GM12878 (cell line): ENCODE measurements around the gene ABCA2. TPM values are rescaled to one million over a fixed set of nuclear protein-coding genes. Genes with fewer than 3 reads are reported as not detected.
A peak's percentile ranks its signal among the peaks of the same experiment; 100 is the strongest.

Source experiments
- CHD1 ChIP-seq: IDR thresholded peaks from 2 replicates; pipeline ENCODE4 v1.6.1; 2012; ENCODE audit warnings: low read depth, low read length, improper control_type of control experiment
- DPF2 ChIP-seq: fragments of 450-650 bp; IDR thresholded peaks from 2 replicates; pipeline ENCODE4 v1.6.1; 2017; ENCODE audit warnings: mild to moderate bottlenecking
- EED ChIP-seq: sonication (generic); IDR thresholded peaks from 2 replicates; pipeline ENCODE4 v1.6.1; 2016; ENCODE audit warnings: antibody characterized with exemption, low read depth
- FOS ChIP-seq: IDR thresholded peaks from 3 replicates; pipeline ENCODE4 v1.6.1; 2011; ENCODE audit warnings: borderline replicate concordance; ENCODE audit not compliant: insufficient read length; ENCODE audit errors: extremely low read depth
- JUND ChIP-seq: IDR thresholded peaks from 2 replicates; pipeline ENCODE4 v1.6.1; 2012; ENCODE audit warnings: low read depth, mild to moderate bottlenecking, low read length, improper control_type of control experiment, moderate library complexity
- MEF2A ChIP-seq: IDR thresholded peaks from 2 replicates; pipeline ENCODE4 v1.6.1; 2011; ENCODE audit warnings: low read depth, mild to moderate bottlenecking, low read length, moderate library complexity; ENCODE audit not compliant: insufficient read depth
- NFIC ChIP-seq: IDR thresholded peaks from 2 replicates; pipeline ENCODE4 v1.6.1; 2012; ENCODE audit warnings: low read depth, mild to moderate bottlenecking, inconsistent platforms, low read length, moderate library complexity
- polyA plus RNA-seq, 11 experiments: library from polyadenylated mRNA; depleted of rRNA in 4 of 11; unstranded in 6 of 11; stranded (reverse) in 5 of 11; fragments of >200 nt; fragmentation: Nextera tagmentation in 4 of 11; fragmentation: Illumina TruSeq in 1 of 11; extraction: Ambion mirVana in 4 of 11; extraction: Trizol in 1 of 11; gene quantifications; 1 replicate in 1 of 11; 2 replicates in 10 of 11; pipeline versions ENCODE4 v1.2.1 to v1.2.3, GENCODE V29; 2011 to 2016; ENCODE audit warnings: inconsistent platforms in 2 of 11, missing spikeins in 2 of 11, low read depth in 1 of 11
- total RNA-seq, 4 experiments: library from RNA; depleted of rRNA in 3 of 4; stranded (reverse); fragments of >200 nt in 3 of 4; fragmentation: Illumina TruSeq in 1 of 4; extraction: Trizol in 1 of 4; gene quantifications; 2 replicates each; pipeline versions ENCODE4 v1.2.1 to v1.2.3, GENCODE V29; 2013 to 2021
- TF ChIP-seq, protein P1 (sequence below): fragments of 450-650 bp; IDR thresholded peaks from 2 replicates; pipeline ENCODE4 v1.6.1; 2016; ENCODE audit warnings: mild to moderate bottlenecking
- TF ChIP-seq, protein P2 (sequence below): IDR thresholded peaks from 2 replicates; pipeline ENCODE4 v1.6.1; 2011; ENCODE audit warnings: low read depth, mild to moderate bottlenecking, low read length, moderate library complexity, borderline replicate concordance; ENCODE audit errors: extremely low read depth
- TF ChIP-seq, protein P3 (sequence below): fragments of 450-650 bp; IDR thresholded peaks from 2 replicates; pipeline ENCODE4 v1.6.1; 2017; ENCODE audit warnings: mild to moderate bottlenecking, low read depth, inconsistent platforms; ENCODE audit not compliant: poor library complexity, severe bottlenecking
- TF ChIP-seq, protein P4 (sequence below): fragments of 450-650 bp; formaldehyde crosslinking; IDR thresholded peaks from 2 replicates; pipeline ENCODE4 v1.5.0; 2022; ENCODE audit warnings: mild to moderate bottlenecking, missing genetic modification characterization
- TF ChIP-seq, protein P5 (sequence below): IDR thresholded peaks from 2 replicates; pipeline ENCODE4 v1.6.1; 2012; ENCODE audit warnings: improper control_type of control experiment, low read depth, low read length; ENCODE audit not compliant: insufficient replicate concordance

Gene ABCA2
- total and polyA plus RNA-seq, 10 of the 15 experiments (the other 5 are each of a cell fraction or from before 2014, with no cell fraction given): 0.13 to 2.6 (median 0.71) TPM; not detected in 2

DNA sequence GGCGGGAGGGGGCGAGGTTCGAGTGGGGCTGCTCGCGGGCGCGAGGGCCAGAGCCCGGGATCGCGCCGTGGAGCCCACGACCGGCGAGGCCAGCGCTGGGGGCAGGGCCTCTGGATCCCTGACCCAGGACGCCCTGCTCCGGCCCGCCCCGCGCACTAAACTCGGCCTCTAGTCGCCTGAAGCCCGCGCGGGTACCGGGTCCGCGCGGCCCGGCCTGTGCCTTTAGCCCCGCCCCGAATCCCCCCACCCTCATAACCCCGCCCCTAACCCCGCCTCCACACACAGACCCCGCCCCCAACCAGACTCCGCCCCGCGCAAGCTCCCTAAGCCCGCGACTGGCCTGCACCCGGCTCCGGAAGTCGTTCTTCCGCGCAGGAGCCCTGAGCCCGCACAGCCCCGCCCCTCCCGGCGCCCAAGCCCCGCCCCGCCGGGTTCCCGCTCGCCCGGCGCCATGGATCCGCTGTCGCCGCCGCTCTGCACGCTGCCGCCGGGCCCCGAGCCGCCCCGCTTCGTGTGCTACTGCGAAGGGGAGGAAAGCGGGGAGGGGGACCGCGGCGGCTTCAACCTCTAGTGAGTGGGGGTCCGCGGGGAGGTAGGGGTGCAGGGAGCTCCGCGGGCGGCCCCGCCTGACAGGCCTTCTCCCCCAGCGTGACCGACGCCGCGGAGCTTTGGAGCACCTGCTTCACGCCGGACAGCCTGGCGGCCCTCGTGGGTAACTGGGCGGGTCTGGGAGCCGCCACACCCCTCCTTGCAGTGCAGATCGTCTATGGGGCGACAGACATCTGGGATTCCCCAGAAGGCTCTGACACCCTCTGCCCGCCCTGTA, 35.8 kb downstream of the ABCA2 start, which contains the start of gene PAXX (continued):
- TF ChIP-seq FOS: no peak
- TF ChIP-seq, protein P1, sequence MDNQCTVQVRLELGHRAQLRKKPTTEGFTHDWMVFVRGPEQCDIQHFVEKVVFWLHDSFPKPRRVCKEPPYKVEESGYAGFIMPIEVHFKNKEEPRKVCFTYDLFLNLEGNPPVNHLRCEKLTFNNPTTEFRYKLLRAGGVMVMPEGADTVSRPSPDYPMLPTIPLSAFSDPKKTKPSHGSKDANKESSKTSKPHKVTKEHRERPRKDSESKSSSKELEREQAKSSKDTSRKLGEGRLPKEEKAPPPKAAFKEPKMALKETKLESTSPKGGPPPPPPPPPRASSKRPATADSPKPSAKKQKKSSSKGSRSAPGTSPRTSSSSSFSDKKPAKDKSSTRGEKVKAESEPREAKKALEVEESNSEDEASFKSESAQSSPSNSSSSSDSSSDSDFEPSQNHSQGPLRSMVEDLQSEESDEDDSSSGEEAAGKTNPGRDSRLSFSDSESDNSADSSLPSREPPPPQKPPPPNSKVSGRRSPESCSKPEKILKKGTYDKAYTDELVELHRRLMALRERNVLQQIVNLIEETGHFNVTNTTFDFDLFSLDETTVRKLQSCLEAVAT: no peak
- TF ChIP-seq, protein P2, sequence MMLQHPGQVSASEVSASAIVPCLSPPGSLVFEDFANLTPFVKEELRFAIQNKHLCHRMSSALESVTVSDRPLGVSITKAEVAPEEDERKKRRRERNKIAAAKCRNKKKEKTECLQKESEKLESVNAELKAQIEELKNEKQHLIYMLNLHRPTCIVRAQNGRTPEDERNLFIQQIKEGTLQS: no peak
- no peak for TF ChIP-seq CHD1
- TF ChIP-seq, protein P3, sequence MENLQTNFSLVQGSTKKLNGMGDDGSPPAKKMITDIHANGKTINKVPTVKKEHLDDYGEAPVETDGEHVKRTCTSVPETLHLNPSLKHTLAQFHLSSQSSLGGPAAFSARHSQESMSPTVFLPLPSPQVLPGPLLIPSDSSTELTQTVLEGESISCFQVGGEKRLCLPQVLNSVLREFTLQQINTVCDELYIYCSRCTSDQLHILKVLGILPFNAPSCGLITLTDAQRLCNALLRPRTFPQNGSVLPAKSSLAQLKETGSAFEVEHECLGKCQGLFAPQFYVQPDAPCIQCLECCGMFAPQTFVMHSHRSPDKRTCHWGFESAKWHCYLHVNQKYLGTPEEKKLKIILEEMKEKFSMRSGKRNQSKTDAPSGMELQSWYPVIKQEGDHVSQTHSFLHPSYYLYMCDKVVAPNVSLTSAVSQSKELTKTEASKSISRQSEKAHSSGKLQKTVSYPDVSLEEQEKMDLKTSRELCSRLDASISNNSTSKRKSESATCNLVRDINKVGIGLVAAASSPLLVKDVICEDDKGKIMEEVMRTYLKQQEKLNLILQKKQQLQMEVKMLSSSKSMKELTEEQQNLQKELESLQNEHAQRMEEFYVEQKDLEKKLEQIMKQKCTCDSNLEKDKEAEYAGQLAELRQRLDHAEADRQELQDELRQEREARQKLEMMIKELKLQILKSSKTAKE: no peak
- no peak for TF ChIP-seq JUND
- TF ChIP-seq MEF2A: no peak
- TF ChIP-seq, protein P4, sequence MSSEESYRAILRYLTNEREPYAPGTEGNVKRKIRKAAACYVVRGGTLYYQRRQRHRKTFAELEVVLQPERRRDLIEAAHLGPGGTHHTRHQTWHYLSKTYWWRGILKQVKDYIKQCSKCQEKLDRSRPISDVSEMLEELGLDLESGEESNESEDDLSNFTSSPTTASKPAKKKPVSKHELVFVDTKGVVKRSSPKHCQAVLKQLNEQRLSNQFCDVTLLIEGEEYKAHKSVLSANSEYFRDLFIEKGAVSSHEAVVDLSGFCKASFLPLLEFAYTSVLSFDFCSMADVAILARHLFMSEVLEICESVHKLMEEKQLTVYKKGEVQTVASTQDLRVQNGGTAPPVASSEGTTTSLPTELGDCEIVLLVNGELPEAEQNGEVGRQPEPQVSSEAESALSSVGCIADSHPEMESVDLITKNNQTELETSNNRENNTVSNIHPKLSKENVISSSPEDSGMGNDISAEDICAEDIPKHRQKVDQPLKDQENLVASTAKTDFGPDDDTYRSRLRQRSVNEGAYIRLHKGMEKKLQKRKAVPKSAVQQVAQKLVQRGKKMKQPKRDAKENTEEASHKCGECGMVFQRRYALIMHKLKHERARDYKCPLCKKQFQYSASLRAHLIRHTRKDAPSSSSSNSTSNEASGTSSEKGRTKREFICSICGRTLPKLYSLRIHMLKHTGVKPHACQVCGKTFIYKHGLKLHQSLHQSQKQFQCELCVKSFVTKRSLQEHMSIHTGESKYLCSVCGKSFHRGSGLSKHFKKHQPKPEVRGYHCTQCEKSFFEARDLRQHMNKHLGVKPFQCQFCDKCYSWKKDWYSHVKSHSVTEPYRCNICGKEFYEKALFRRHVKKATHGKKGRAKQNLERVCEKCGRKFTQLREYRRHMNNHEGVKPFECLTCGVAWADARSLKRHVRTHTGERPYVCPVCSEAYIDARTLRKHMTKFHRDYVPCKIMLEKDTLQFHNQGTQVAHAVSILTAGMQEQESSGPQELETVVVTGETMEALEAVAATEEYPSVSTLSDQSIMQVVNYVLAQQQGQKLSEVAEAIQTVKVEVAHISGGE (CRISPR knock-in tag): no peak
- TF ChIP-seq NFIC: no peak
- peak; percentile 74; the same call in 1 of the 2 replicates for TF ChIP-seq DPF2
- TF ChIP-seq, protein P5, sequence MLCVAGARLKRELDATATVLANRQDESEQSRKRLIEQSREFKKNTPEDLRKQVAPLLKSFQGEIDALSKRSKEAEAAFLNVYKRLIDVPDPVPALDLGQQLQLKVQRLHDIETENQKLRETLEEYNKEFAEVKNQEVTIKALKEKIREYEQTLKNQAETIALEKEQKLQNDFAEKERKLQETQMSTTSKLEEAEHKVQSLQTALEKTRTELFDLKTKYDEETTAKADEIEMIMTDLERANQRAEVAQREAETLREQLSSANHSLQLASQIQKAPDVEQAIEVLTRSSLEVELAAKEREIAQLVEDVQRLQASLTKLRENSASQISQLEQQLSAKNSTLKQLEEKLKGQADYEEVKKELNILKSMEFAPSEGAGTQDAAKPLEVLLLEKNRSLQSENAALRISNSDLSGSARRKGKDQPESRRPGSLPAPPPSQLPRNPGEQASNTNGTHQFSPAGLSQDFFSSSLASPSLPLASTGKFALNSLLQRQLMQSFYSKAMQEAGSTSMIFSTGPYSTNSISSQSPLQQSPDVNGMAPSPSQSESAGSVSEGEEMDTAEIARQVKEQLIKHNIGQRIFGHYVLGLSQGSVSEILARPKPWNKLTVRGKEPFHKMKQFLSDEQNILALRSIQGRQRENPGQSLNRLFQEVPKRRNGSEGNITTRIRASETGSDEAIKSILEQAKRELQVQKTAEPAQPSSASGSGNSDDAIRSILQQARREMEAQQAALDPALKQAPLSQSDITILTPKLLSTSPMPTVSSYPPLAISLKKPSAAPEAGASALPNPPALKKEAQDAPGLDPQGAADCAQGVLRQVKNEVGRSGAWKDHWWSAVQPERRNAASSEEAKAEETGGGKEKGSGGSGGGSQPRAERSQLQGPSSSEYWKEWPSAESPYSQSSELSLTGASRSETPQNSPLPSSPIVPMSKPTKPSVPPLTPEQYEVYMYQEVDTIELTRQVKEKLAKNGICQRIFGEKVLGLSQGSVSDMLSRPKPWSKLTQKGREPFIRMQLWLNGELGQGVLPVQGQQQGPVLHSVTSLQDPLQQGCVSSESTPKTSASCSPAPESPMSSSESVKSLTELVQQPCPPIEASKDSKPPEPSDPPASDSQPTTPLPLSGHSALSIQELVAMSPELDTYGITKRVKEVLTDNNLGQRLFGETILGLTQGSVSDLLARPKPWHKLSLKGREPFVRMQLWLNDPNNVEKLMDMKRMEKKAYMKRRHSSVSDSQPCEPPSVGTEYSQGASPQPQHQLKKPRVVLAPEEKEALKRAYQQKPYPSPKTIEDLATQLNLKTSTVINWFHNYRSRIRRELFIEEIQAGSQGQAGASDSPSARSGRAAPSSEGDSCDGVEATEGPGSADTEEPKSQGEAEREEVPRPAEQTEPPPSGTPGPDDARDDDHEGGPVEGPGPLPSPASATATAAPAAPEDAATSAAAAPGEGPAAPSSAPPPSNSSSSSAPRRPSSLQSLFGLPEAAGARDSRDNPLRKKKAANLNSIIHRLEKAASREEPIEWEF: no peak
- no peak for TF ChIP-seq EED
